HG03135 (cell line): ENCODE results near the gene IFTAP.
"Not testable (repeated sequence)": the region's sequence is repeated elsewhere in the genome, so short reads cannot be mapped to it uniquely, and the experiment has no call there.

Experiments used
- ATAC-seq: cut with Tn5 transposase; IDR thresholded peaks from one replicate; pipeline ENCODE4 v1.9.1; 2021; ENCODE audit warnings: mild to moderate bottlenecking, moderate library complexity; ENCODE audit not compliant: unreplicated experiment

IFTAP gene, protein sequence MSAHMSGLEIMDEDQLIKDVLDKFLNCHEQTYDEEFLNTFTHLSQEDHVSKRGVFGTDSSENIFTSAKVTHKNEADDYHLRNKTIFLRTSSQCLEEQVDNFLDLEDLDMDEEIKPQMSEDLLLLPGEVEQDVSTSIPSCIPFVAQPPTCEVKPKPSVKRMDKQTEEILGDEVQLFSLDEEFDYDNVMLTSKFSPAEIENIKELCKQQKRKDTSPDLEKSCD

DNA sequence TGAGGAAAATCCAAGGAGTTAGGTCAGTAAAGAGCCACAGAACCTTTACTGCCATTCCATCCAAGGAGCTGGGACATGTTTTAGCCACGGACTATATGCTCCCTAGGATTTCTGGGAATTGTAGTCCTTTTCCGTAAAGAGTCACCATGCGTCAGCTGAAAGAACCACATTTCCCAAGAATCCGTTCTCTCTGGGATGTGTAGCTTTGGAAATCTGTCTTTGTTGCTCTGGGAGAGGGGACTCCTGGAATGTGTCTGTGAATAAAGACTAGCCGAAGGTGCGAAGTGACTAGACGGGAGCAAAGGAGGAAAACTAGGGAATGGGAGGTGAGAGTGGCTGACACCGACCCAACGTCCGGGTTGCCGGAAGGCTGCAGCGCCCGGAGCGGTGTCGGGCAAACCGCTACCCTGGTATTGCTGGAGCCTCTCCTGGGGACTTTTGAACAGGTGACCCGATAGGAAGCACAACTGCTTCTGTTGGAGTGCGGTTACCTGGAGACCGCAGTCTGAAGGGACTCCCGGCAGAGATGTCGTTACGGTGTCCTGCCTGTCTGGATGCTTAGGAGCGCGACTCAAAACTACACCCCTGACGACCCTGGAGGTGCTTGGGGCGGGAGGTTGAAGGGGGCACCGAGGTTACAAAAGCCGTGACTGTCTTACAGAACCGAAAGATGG, at the start of gene IFTAP:
Gene IFTAP, plus strand, starts transcription at position 187 of the 674 bp plus-strand sequence. CDS start 15,602 bp downstream, outside the sequence.
- ATAC-seq = peak; percentile 74

DNA sequence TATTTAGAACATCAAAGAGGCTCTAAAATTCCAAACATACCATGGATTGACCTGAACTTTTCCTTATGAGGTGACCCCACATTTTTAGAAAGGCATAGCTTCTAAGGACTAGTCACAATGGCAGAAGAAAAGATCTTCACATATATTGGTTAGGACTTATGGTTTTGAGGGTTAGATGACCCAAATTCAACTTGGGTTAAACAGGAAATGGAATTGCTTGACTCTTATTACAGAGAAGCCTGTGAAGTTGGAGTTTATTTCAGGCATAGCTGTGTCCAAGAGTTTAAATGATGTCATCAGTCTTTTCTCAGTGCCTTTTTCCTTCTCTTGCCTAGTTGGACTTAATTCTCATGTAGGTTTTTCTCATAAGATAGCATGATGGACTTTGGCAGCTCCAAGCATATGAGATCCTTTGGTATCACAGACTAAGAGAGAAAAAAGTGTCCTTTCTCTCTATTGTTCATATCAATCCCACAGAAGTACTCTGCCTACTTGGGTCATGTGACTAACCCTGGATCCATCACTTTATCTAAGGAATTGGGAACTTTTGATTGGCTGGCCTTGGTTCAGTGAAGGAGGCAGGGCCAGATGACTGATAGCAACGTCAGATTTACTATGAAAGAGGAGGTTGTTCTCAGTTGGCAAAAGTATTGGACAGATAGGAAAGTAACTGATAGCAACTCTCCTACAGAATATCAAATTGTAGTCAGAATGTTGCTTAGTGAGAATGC, 43.8 kb upstream of the IFTAP start:
- no peak for ATAC-seq

DNA sequence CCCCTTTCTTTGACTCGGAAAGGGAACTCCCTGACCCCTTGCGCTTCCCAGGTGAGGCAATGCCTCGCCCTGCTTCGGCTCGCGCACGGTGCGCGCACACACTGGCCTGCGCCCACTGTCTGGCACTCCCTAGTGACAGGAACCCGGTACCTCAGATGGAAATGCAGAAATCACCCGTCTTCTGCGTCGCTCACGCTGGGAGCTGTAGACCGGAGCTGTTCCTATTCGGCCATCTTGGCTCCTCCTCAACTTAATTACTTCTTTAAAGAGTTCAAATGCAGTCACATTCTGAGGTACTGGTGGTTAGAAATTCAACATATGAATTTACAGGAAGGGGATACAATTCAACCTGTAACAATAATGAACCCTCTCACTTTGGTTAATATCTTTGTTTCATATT, 36.9 kb upstream of the IFTAP start:
- ATAC-seq = not testable (repeated sequence)

DNA sequence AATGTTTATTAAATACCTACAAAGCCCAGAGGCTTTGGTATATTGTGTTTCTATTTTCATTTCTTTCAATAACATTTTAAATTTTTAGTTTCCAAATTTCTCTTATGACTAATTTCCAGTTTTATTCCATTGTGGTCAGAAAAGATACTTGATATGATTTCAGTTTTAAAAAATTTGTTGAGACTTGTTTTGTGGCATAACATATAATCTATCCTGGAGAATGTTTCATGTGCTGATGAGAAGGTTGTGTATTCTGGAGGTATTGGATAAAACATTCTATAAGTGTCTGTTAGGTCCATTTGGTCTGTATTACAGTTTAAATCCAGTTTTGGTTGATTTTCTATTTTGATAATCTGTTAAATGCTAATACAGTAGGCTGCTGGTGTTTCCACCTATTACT, 36.3 kb upstream of the IFTAP start:
- ATAC-seq = no peak

DNA sequence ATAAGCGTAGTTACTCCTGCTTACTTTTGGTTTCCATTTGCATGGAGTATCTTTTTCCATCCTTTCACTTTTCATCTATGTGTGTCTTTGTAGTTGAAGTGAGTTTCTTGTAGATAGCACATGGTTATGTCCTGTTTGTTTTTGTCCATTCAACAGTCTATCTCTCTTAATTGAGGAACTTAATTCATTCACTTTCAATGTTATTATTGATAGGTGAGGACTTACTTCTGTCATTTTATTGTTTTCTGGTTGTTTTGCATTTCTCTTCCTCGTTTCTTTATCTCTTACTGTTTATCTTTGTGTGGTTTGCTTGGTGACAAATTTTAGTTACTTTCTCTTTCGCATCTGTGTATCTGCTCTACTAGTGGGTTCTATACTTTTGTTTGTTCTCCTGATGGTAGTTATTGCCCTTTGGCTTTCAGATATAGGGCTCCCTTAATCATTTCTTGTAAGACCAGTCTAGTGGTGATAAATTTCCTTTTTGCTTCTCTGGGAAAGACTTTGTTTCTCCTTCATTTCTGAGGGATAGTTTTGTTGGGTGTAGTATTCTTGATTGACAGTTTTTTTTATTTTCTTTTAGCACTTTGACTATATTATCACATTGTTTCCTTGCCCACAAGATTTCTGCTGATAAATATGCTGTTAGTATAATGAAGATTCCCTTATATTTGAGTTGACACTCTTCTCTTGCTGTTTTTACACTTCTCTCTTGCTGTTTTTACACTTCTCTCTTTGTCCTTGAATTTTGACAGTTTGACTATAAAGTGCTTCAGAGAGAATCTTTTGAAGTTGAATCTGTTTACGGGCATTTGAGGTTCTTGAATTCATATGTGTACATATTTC, 35.5 kb upstream of the IFTAP start:
- peak; percentile 96 for ATAC-seq

DNA sequence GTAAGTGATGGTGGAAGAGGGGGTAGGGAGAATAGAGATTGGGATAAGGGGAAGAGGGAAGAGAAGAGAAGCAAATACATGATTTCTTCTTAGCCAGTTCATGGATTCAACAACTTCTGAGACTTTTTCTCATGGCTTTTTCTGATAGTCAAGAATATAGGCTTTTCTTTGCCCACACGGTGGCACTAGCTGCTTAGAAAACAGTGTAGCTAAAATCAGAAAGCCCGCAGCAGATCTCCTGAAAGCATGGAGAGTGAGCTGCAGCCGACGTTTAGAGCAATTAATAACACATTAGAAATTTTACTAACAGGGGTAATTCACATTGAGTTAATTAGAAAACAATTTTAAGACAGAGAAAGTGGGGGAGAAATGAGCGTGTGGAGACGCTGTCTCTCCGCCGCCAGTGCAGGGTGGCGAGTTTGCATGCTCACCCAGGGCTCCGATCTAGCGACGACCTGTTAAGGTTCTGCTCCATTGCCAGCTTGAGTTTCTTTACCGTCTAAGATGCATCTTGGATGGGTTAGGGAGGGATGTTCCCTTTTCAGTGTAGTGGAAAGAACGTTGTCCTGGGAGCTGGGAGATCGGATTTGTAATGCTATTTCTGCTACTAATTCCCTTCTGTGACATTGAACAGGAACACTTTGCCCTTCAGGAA, 29.8 kb upstream of the IFTAP start:
- ATAC-seq = no peak

DNA sequence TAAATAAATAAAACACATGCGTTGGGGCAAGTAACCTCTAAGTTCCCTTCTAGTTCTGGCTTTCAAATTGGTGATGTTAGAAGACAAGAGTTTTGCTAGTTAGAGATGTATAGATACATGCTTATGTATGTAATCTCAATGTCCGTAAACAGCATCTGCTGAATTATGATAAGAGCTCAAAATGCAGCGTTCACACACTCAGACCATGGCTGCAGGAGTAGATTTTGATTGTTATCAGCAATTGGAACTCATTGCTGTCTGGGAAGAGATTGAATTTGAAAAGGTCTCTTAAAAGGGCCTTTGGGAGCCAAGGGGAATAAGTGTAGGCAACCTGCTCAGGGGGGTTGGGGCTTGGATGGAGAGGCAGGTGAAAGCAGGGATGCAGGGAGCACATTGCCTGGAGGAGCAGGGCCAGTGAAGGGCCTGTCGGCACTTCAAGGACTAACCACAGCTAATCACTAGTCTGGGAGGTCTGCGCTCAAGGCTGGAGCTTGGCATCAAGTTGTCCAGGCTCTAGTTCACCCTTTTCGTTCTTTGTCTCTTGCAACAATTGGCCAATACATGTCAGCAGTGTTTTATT, 29.2 kb upstream of the IFTAP start:
- ATAC-seq = no peak

DNA sequence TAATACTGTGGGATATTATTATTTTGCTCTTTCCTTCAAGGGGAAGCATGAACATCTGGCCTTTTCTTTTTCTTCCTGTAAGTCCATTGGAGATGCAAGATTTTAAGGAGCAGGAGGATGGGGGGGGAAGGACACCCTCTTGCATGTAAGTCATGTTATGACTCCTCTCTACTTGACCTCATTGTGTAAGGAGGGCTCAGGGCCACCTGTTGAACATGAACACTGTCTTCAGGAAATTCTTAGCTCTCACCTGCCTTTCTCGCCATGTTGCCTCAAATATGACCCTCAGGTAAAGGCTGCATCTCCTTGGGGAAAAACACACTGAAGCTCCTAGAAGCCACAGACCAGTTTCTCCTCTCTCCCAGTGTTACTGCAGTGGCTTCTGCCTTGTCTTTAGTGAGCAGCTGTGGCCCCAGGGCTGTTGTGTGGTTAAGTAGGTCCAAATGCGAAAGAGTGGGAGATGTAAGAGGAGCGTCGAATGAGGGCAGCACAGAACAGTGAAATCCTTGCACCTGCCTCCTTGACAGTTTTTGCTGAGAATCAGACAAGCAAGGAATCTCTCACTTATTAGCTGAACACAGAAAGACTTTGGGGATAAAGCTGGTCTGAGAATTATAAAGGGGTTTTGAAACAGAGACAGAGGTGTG, 27.8 kb upstream of the IFTAP start:
- ATAC-seq = no peak

DNA sequence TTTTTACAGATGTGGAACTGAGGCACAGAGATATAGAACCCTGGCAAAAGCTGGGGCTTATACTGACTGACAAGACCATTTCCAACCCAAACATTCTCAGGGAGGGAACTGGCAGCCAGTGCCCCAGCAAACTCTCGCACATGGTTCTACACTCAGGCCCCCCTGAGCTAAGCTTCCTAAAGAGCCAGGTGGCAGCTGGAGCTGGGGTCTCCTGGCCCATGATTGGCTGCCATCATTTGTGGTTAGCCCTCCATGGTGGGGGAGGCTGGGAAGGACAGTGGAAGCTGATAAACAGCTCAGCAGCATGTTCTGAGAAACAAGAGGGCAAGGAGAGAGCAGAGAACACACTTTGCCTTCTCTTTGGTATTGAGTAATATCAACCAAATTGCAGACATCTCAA, 26.6 kb upstream of the IFTAP start, which contains the start of gene RAG1:
Gene RAG1, plus strand, starts transcription at position 314 of the 400 bp plus-strand sequence. CDS start 5,298 bp downstream, outside the sequence.
- no peak for ATAC-seq

DNA sequence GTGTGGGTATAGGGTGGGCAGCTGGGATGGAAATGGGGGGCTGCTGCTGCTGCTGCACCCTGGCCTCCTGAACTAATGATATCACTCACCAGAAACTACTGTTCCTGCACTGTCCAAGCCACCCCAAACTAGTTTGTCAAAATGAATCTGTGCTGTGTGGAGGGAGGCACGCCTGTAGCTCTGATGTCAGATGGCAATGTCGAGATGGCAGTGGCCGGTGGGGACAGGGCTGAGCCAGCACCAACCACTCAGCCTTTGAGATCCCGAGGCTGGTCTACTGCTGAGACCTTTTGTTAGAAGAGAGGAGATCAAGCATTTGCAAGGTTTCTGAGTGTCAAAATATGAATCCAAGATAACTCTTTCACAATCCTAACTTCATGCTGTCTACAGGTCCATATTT, 25.2 kb upstream of the IFTAP start:
- no peak for ATAC-seq

DNA sequence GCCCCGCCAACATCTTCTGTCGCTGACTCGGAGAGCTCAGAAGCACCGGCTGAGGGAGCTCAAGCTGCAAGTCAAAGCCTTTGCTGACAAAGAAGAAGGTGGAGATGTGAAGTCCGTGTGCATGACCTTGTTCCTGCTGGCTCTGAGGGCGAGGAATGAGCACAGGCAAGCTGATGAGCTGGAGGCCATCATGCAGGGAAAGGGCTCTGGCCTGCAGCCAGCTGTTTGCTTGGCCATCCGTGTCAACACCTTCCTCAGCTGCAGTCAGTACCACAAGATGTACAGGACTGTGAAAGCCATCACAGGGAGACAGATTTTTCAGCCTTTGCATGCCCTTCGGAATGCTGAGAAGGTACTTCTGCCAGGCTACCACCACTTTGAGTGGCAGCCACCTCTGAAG, 19.8 kb upstream of the IFTAP start:
- no peak for ATAC-seq

DNA sequence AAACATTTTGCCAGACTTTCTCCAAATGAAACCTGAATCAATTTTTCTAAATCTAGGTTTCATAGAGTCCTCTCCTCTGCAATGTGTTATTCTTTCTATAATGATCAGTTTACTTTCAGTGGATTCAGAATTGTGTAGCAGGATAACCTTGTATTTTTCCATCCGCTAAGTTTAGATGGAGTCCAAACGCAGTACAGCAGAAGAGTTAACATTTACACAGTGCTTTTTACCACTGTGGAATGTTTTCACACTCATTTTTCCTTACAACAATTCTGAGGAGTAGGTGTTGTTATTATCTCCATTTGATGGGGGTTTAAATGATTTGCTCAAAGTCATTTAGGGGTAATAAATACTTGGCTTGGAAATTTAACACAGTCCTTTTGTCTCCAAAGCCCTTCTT, 16.9 kb upstream of the IFTAP start:
- ATAC-seq = no peak

DNA sequence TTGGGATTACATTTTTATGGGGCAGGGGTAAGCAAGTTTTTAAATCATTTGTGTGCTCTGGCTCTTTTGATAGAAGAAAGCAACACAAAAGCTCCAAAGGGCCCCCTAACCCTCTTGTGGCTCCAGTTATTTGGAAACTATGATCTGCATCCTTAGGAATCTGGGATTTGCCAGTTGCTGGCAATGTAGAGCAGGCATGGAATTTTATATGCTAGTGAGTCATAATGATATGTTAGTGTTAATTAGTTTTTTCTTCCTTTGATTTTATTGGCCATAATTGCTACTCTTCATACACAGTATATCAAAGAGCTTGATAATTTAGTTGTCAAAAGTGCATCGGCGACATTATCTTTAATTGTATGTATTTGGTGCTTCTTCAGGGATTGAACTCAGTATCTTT, 16.4 kb upstream of the IFTAP start:
- ATAC-seq = no peak

DNA sequence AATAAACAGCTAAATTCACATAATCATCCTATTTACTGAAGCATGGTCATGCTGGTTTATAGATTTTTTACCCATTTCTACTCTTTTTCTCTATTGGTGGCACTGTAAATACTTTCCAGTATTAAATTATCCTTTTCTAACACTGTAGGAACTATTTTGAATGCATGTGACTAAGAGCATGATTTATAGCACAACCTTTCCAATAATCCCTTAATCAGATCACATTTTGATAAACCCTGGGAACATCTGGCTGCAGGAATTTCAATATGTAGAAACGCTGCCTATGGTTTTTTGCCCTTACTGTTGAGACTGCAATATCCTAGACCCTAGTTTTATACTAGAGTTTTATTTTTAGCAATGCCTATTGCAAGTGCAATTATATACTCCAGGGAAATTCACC, 15.8 kb upstream of the IFTAP start:
- ATAC-seq = no peak

DNA sequence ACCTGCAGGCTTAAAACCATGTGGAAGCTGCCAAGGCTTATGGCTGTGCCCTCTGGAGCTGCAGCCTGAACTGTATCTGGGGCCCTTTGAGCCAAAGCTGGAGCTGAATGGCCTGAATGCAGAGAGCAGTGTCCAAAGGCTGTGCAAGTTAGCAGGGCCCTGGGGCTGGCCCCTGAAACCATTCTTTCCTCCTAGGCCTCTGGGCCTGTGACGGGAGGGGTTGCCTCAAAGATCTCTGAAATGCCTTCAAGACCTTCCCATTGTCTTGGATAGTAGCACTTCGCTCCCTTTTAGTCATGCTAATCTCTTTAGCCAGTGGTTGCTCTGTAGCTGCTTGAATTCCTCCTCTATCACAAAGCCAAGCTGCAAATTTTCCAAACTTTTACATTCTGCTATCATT, 12.8 kb upstream of the IFTAP start:
- no peak for ATAC-seq

DNA sequence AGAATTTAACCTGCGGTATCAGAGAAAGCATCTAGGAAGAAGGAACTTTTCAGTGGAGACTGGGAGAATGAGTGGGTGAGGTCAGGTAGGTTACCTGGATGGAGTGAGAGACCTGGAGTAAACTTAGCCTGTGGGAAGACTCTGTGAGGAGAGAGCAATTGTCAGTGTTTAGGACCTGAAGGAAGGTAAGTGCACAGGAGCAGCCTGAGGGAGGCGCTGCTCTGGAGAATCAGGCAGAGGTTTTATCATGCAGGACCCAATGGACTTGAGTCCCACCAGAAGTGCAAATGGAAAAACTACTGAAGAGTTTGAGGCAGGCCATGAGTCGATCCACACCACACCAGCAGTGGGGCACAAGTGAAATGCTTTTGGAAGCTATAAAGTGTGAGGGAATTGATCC, 10.6 kb upstream of the IFTAP start:
- ATAC-seq = no peak

DNA sequence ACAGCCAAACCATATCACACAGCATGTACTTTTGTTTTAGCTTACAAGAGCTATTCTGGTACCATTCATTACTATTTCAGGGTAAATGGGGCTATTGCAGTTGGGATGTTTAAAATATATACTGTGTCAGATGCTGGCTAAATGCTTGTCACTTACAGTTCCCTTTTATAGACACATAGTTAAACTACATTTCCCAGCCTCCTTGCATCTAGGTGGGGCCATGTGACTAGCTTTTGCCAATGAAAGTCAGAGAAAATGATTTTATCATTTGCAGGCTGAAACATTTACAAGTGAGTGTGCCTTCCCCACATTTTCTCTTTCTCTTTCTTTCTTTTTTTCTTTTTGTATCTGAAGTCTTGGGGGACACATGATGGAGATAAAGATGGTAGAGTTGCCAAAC, 7.8 kb upstream of the IFTAP start:
- no peak for ATAC-seq

DNA sequence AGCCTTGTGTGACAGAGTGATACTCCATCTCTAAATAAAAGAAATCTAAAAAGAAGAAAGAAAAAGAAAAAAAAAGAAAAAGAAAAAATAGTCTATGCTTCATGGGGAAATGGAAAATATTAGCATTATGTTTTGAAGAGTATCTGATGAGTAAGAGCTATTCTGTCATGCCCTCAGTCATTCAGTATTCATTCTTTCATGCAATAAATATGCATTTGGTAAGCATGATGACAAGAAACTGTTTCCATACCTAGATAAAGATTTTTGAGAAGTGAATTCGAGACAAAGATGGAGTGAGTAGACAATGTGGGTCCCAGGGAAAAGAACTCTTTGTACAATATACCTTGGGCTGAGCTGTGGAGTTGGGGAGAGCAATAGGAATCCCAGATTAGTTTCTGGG, 6.2 kb upstream of the IFTAP start:
- ATAC-seq = no peak

DNA sequence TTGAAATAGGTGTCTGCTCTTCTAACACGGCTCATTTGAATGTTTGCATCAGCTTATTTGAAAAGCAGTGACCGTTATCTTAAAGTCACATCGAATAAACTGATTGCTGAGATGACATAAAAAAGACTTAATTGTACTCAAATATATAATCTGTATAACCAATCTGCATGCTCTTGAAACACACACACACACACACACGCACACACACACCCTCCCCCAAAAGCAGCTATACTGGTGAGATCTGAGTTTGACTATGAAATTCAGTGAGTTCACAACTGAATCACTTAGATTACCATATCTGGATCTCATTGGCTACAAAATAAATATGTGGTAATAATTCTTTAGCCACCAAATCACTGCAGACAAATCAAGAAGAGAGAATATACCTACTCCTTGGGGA, 3.8 kb upstream of the IFTAP start:
- no peak for ATAC-seq

DNA sequence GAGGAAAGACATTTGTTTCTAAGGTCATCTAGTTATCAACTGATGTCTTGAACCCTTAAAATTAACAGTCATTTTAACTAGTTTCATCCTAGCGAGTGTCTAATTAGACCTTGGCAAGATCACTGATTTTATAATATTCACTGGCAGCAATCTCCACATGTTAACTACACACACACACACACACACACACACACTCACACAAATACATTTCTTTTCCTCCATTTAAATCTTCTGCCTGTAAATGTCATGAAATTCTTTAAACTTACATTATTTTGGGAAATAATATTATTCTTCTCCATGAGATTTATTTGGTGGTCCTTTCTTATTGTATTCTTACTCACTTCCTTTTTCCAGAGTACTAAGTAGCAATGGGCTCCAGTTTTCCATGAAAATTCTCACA, 2.9 kb upstream of the IFTAP start:
- ATAC-seq = no peak
